AG04449 (cell line): ENCODE data around the gene ADCY6.

ENCODE experiments used
- CTCF ChIA-PET: fragments of 350-600 bp; formaldehyde crosslinking; extraction: SDS; loops from one replicate; lab custom pipeline; 2021; ENCODE audit warnings: antibody characterized with exemption; lab: Yijun Ruan, JAX
- POLR2A ChIA-PET: fragments of 400-600, 350-600 bp; formaldehyde crosslinking; extraction: SDS; loops from one replicate; lab custom pipeline; 2020; ENCODE audit warnings: antibody characterized with exemption, inconsistent platforms; lab: Yijun Ruan, JAX
- DNase-seq: peaks from one replicate; pipeline ENCODE4 v3.0.0-alpha.2; 2010; ENCODE audit warnings: low read depth, low spot score
- H3K4me3 ChIP-seq: 2 replicates; pipeline ENCODE4 v1.5.1; 2011; ENCODE audit warnings: low read depth, mild to moderate bottlenecking, control low read depth, low read length
- TF ChIP-seq, protein P1 (sequence below): IDR thresholded peaks from one replicate; pipeline ENCODE4 v1.5.1; 2011; ENCODE audit warnings: mild to moderate bottlenecking, moderate library complexity, low read length, control low read depth, inconsistent platforms; ENCODE audit not compliant: insufficient read depth; ENCODE audit errors: missing control alignments

Gene ADCY6

DNA sequence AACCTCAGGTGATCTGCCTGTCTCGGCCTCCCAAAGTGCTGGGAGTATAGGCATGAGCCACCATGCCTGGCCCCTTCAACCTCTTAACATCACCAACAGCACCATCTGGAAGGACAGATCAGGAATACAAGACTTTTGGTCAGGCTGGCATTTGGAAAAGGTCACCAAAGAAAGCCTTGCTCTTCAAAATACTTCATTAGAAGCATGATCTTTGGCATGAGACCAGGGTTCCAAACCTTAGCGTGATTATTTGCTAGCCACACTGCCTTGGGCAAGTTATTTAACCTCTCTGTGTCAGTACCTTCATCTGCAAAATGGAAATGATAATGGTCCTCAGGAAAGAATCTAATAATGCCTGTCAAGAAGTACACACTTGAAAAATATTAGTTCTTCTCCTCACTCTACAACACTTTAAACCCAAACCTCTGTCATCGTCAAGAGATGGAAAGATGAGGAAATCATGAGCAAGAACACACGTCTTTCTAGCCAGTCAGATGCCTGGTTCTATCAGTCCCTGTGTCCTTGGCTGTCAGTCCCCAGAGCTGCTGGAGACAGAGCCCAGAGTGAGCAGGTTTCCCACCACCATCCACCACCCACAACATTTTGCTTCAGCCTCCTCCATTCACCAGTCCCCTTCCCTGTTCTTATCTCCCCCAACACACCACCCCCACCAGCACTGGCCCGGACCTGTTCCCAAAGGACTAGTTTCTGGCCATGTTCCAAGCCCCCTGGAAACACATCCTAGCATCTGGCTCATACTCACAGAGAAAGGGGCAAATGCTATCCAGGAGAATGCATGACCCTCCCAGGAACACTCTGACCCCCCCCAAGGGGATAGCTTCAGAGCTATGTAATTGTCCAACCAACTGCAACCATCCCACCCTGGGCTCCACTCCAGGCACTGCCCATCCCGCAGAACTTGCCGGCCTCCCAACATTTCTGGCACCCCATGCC lies 2.0 kb downstream of the ADCY6 start:
- CTCF ChIA-PET: interaction anchor here (1.9 to 15.5 kb wide), 3 partner anchors 9 to 32 kb away, joined by 7 to 601 read pairs (median 41); no protein-coding TSS in a partner anchor

DNA sequence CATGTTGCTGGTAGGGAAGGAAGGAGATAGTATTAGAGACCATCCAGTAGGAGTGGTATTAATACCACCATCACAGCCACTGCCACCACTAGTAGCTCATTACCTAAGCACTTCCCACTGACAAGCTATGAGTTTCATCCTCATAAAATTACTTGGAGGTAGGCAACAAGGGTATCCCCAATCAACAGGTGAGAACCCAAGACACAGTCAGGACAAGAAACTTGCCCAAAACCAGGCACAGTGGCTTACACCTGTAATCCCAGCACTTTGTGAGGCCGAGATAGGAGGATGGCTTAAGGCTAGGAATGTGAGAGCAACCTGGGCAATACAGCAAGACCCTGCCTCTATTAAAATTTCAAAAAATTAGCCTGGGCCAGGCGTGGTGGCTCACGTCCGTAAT lies 5.5 kb downstream of the ADCY6 start:
- ChIA-PET POLR2A (no interaction called here), CTCF (interaction anchor here (1.2 to 5.4 kb wide), 4 partner anchors 10 to 30 kb away, joined by 3 to 41 read pairs (median 9); no protein-coding TSS in a partner anchor)
- no peak overlapping the region for H3K4me3 ChIP-seq
- TF ChIP-seq, protein P1, sequence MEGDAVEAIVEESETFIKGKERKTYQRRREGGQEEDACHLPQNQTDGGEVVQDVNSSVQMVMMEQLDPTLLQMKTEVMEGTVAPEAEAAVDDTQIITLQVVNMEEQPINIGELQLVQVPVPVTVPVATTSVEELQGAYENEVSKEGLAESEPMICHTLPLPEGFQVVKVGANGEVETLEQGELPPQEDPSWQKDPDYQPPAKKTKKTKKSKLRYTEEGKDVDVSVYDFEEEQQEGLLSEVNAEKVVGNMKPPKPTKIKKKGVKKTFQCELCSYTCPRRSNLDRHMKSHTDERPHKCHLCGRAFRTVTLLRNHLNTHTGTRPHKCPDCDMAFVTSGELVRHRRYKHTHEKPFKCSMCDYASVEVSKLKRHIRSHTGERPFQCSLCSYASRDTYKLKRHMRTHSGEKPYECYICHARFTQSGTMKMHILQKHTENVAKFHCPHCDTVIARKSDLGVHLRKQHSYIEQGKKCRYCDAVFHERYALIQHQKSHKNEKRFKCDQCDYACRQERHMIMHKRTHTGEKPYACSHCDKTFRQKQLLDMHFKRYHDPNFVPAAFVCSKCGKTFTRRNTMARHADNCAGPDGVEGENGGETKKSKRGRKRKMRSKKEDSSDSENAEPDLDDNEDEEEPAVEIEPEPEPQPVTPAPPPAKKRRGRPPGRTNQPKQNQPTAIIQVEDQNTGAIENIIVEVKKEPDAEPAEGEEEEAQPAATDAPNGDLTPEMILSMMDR: no peak
- DNase-seq: no peak

More for the DNA sequence above, 2.0 kb downstream of the ADCY6 start:
- POLR2A ChIA-PET: no interaction called here
- DNase-seq: no peak
- peak overlapping the region; percentile 80 for H3K4me3 ChIP-seq
- TF ChIP-seq, protein P1: no peak

DNA sequence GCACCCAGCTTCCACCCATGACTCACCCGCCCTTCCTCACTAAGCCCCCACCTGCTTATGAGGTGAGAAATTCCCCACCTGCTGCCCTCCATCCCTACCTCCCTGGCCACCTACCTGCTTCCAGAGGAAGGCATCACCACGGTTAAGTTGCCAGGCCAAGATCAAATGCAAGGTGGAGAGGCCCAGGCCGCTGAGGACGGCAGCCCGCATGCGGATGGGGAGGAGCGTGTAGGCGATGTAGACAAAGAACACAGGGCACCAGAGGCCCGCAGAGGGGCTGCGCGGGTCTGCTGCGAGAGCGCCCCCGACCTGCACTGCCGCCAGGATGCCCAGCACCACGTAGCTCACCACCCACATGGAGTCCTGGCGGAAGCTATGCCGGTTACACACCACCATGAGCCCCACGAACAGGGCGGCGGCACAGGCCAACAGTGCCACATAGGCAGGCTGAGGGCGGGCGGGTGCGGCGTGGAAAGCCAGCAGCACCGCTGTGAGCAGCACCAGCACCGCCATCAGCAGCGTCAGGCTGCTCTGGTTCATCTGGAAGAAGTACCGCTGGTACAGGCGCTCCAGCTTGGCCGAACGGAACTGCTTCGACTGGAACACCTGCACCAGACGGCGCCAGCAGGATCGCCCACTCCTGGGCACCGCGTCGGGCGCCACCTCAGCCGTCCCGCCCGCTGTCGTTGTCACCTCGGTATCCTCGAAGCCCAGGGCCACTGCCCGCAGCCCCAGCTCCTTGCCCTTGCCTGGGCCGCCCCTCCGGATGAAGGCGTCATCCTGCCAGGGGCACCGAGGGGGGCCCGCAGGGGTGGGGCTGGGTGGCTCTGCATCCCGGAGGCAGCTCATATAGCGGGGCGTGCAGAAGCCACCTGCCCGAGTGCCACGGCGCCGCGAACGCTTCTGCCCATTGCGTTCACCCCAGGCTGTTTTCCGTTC lies 6.2 kb downstream of the ADCY6 start:
- H3K4me3 ChIP-seq: no peak overlapping the region
- ChIA-PET POLR2A (interaction anchor here (0.6 kb wide), 1 partner anchor 79 kb away, joined by 3 read pairs; no protein-coding TSS in a partner anchor), CTCF (interaction anchor here (1.2 to 5.4 kb wide), 5 partner anchors 9 to 30 kb away, joined by 3 to 41 read pairs (median 14); no protein-coding TSS in a partner anchor)
- TF ChIP-seq, protein P1: no peak
- no peak for DNase-seq

DNA sequence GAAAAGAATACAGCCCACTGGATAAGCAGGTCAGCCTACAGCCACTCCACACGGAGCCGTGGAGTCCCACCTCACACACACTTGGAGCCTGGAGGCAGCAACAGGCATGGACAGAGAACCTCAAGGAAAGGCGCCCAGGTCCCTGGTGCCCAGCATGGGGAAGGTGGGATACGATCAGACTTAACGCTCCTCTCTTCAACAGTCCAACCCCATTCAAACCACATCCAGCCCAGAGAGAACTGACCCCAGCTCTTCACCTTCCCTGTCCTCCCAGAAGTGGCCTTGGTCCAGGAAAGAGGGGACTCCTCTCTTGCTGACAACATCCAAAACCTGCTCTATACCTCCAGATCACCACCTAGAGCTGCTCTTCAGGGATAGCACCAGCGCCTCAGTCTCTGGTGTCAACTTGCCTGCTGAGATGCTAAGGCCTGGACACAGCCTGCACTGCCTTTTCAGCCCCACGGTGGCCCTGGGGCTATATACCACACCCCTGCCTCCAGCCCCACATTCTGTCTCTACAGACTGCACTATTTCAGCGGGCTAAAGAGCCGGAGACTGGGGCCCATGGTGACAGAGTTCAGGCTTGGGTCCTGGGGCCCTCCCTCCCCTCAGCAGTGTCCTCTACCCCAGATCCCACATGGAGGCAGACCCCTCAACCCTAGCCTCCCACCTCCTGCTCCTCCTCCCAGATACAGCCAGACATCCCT lies 7.0 kb downstream of the ADCY6 start:
- ChIA-PET POLR2A (interaction anchor here (0.6 kb wide), 1 partner anchor 78 kb away, joined by 3 read pairs; no protein-coding TSS in a partner anchor), CTCF (interaction anchor here (3.6 to 5.4 kb wide), 3 partner anchors 14 to 33 kb away, joined by 24 to 41 read pairs (median 33); no protein-coding TSS in a partner anchor)
- TF ChIP-seq, protein P1: no peak
- no peak overlapping the region for H3K4me3 ChIP-seq
- DNase-seq: no peak

DNA sequence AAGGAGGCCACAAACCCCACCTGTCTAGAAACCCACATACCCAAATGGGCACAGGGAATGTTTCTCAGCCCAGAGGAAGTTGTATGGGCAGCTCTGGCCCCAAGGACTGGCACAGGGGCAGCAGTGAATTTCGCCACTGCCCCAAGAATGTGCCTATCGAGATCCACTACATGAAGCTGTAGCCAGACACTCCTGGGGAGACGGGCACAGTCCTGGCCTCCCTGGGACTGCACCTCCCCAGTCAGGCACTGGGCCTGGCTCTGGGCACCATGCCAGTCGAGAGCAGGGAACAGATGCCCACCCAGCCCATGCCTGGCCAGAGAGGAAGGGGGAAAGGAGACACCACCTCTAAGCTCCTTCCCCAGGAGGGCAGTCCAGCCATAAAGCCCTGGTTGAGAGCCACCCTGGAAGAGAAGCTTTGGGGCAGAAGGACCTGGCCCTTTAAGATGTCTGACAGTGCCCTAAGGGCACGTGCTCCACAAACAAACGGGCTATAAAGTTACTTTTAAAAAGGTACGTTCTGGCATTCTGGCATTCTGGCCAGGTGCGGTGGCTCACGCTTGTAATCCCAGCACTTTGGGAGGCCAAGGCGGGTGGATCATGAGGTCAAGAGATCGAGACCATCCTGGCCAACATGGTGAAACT lies 8.4 kb downstream of the ADCY6 start:
- no peak overlapping the region; the same call in 1 of the 2 replicates for H3K4me3 ChIP-seq
- ChIA-PET CTCF (interaction anchor here (1.0 to 4.9 kb wide), 6 partner anchors 9 to 35 kb away, joined by 3 to 33 read pairs (median 16); partner anchors contain the start of gene ADCY6), POLR2A (no interaction called here)
- TF ChIP-seq, protein P1: no peak
- DNase-seq: no peak
